ENCODE data around the gene NUP205.

The NUP205 gene

DNA sequence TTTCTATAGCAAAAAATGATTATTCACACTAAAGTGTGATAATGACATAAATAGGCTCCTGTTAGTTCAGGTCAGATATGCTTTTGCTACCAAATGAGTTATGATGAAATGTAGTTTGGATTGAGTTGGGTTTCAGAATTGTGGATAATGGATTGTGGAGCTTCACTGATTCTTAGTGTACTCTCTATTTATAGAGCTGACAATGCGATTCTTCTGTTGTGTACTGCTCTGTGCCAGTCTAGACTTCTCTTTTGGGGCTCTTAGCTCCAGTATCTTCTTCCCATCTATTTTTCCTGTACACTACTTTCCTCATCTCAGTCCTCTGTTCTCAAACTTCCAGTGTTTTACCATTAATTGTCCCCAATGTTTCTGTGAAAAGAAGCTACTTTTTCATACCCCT lies 112.1 kb downstream of the NUP205 start:
- H3K4me2 ChIP-seq (ENCODE audit: low read length) = no peak overlapping the region
- no peaks in the 10 kb centered on the region for H3K9me2 ChIP-seq (ENCODE audit: low read depth, low read length)
- H3K9me3 ChIP-seq (ENCODE audit: low read length) = peaks cover 5% of the 10 kb centered on the region; the same call in 1 of the 2 replicates
- H3K4me3 ChIP-seq (ENCODE audit: low read depth, low read length, poor library complexity, severe bottlenecking) = no peak overlapping the region
- H2AFZ ChIP-seq (ENCODE audit: low read length) = no peak overlapping the region
- no peaks in the 10 kb centered on the region for H3K27me3 ChIP-seq (ENCODE audit: insufficient read depth, low read length)
- H3K79me2 ChIP-seq (ENCODE audit: insufficient read depth, low read length) = peaks cover 55% of the 10 kb centered on the region
- 0 out of 2 replicates have a peak, but pooled peaks cover 4% of the 10 kb centered on the region for H3F3A ChIP-seq (ENCODE audit: insufficient read depth, low read length)
- no peak for TF ChIP-seq EZH2 (IDR thresholded peaks at IDR 0.05; ENCODE audit: borderline replicate concordance, low read length)
- TF ChIP-seq, protein P1, sequence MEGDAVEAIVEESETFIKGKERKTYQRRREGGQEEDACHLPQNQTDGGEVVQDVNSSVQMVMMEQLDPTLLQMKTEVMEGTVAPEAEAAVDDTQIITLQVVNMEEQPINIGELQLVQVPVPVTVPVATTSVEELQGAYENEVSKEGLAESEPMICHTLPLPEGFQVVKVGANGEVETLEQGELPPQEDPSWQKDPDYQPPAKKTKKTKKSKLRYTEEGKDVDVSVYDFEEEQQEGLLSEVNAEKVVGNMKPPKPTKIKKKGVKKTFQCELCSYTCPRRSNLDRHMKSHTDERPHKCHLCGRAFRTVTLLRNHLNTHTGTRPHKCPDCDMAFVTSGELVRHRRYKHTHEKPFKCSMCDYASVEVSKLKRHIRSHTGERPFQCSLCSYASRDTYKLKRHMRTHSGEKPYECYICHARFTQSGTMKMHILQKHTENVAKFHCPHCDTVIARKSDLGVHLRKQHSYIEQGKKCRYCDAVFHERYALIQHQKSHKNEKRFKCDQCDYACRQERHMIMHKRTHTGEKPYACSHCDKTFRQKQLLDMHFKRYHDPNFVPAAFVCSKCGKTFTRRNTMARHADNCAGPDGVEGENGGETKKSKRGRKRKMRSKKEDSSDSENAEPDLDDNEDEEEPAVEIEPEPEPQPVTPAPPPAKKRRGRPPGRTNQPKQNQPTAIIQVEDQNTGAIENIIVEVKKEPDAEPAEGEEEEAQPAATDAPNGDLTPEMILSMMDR (IDR thresholded peaks at IDR 0.05; ENCODE audit: low read length) = no peak
- H3K9ac ChIP-seq (ENCODE audit: low read length) = no peak overlapping the region
- no peaks in the 10 kb centered on the region; the same call in none of the 2 replicates for H4K20me1 ChIP-seq (ENCODE audit: insufficient read depth, low read length)
- no peak overlapping the region for H3K27ac ChIP-seq (ENCODE audit: low read depth, low read length, poor library complexity, severe bottlenecking)
- H3K4me1 ChIP-seq (ENCODE audit: insufficient read depth, low read length, severe bottlenecking) = peaks cover 4% of the 10 kb centered on the region
- peaks cover 34% of the 10 kb centered on the region for H3K36me3 ChIP-seq (ENCODE audit: insufficient read depth, low read length)

DNA sequence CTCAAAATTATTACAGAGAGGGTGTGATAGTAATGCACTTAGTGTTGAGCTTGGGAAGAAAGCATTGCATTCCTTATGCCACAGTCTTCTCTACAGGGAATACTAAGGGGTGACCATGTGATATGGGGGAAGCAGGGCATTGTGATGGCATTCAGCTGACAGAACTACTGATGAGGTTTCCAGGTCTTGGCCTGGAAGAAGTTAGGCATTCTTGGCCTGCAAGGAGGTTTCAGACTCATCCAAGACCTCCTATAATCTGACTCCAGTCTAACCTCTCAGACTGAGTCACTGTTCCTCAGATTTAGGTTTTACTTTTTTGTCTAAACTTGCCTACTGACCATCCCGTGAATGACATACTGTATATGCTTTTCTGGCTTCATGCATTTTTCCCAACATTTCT lies 112.5 kb downstream of the NUP205 start:
- no peaks in the 10 kb centered on the region for H3K9me2 ChIP-seq (ENCODE audit: low read depth, low read length)
- H3K4me1 ChIP-seq (ENCODE audit: insufficient read depth, low read length, severe bottlenecking) = peaks cover under 1% of the 10 kb centered on the region
- no peak overlapping the region for H3K27ac ChIP-seq (ENCODE audit: low read depth, low read length, poor library complexity, severe bottlenecking)
- H3K79me2 ChIP-seq (ENCODE audit: insufficient read depth, low read length) = peaks cover 51% of the 10 kb centered on the region
- H3K4me3 ChIP-seq (ENCODE audit: low read depth, low read length, poor library complexity, severe bottlenecking) = no peak overlapping the region
- H4K20me1 ChIP-seq (ENCODE audit: insufficient read depth, low read length) = no peaks in the 10 kb centered on the region; the same call in none of the 2 replicates
- H3K9ac ChIP-seq (ENCODE audit: low read length) = no peak overlapping the region
- no peak overlapping the region for H3K4me2 ChIP-seq (ENCODE audit: low read length)
- no peaks in the 10 kb centered on the region for H3K27me3 ChIP-seq (ENCODE audit: insufficient read depth, low read length)
- H3F3A ChIP-seq (ENCODE audit: insufficient read depth, low read length) = 0 out of 2 replicates have a peak, but pooled peaks cover under 1% of the 10 kb centered on the region
- peaks cover 5% of the 10 kb centered on the region; the same call in 1 of the 2 replicates for H3K9me3 ChIP-seq (ENCODE audit: low read length)
- no peak overlapping the region for H2AFZ ChIP-seq (ENCODE audit: low read length)
- no peak for TF ChIP-seq EZH2 (IDR thresholded peaks at IDR 0.05; ENCODE audit: borderline replicate concordance, low read length)
- TF ChIP-seq, protein P1 (IDR thresholded peaks at IDR 0.05; ENCODE audit: low read length) = no peak
- peaks cover 35% of the 10 kb centered on the region for H3K36me3 ChIP-seq (ENCODE audit: insufficient read depth, low read length)

DNA sequence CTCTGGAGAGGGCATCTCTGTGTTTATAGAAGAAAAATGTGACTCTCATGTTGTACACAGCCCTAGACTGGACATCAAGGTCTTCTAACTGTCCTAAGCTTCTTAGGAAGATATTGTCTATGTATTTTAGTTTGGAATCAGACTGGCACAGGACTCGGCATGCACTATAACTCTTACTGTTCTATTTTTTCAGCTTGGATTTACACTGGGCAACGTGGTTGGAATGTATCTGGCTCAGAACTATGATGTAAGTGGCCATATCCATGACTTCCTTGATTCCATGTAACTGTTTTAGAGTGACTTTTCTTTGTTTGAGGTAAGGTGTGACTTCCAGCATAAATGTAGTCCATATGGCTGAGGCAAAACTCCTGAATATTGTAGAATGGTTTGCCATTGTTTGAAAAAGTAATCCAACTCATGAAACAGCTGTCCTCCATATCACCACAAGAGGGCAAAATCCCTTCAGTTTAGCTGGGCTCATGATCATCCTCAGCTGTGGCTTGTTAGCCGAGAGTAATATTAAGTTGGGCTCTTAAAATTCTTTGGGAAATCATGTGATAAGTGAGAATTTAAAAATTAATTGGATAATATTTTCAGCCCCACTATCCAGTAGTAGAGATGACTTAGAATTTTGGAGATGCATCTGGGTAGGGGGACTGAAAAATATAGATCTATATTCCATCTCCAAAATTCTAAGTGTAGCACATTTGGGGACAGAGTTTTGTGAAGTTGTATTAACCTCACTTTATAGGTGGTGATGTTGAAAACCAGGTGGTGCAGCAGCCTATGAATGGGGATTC lies 115.0 kb downstream of the NUP205 start:
- TF ChIP-seq, protein P1 (IDR thresholded peaks at IDR 0.05; ENCODE audit: low read length) = peak; percentile 96
- TF ChIP-seq EZH2 (IDR thresholded peaks at IDR 0.05; ENCODE audit: borderline replicate concordance, low read length) = no peak
- H3K36me3 ChIP-seq (ENCODE audit: insufficient read depth, low read length) = peaks cover 49% of the 10 kb centered on the region
- H3K9ac ChIP-seq (ENCODE audit: low read length) = no peak overlapping the region
- H4K20me1 ChIP-seq (ENCODE audit: insufficient read depth, low read length) = no peaks in the 10 kb centered on the region; the same call in none of the 2 replicates
- H3K79me2 ChIP-seq (ENCODE audit: insufficient read depth, low read length) = peaks cover 34% of the 10 kb centered on the region
- H3K4me3 ChIP-seq (ENCODE audit: low read depth, low read length, poor library complexity, severe bottlenecking) = no peak overlapping the region
- H3K9me3 ChIP-seq (ENCODE audit: low read length) = peaks cover 5% of the 10 kb centered on the region; the same call in 1 of the 2 replicates
- no peak overlapping the region for H2AFZ ChIP-seq (ENCODE audit: low read length)
- H3K9me2 ChIP-seq (ENCODE audit: low read depth, low read length) = no peaks in the 10 kb centered on the region
- H3K27me3 ChIP-seq (ENCODE audit: insufficient read depth, low read length) = no peaks in the 10 kb centered on the region
- H3K4me1 ChIP-seq (ENCODE audit: insufficient read depth, low read length, severe bottlenecking) = no peaks in the 10 kb centered on the region
- H3F3A ChIP-seq (ENCODE audit: insufficient read depth, low read length) = no peaks in the 10 kb centered on the region
- H3K27ac ChIP-seq (ENCODE audit: low read depth, low read length, poor library complexity, severe bottlenecking) = no peak overlapping the region
- no peak overlapping the region for H3K4me2 ChIP-seq (ENCODE audit: low read length)

Data from OCI-LY1 (cell line).